B cell (primary cell): Measurements from ENCODE around the gene ABCF1. TPM values are rescaled to one million over a fixed set of nuclear protein-coding genes. Genes with fewer than 3 reads are reported as not detected.

Experiments used
- ATAC-seq: fragments of 200-7000 bp; cut with Tn5 transposase; one replicate; pipeline ENCODE4 v1.10.0; 2021; ENCODE audit warnings: low read depth, mild to moderate bottlenecking, moderate number of reproducible peaks, moderate library complexity
- CTCF ChIA-PET: fragments of 350-600 bp; sonication (Branson Sonifier 250); formaldehyde crosslinking; loops from one replicate; lab custom pipeline; 2021; ENCODE audit warnings: antibody characterized with exemption, inconsistent platforms; lab: Charles Lee
- POLR2A ChIA-PET: fragments of 350-600 bp; sonication (Branson Sonifier 250); formaldehyde crosslinking; loops from one replicate; lab custom pipeline; 2021; ENCODE audit warnings: antibody characterized with exemption; lab: Charles Lee
- DNase-seq: peaks from one replicate; pipeline ENCODE4 v3.0.0; 2013
- H2AFZ ChIP-seq: 2 replicates; pipeline ENCODE4 v1.6.1; 2012; ENCODE audit warnings: mild to moderate bottlenecking, low read depth, low read length; ENCODE audit not compliant: insufficient read depth, poor library complexity, severe bottlenecking
- H3K27ac ChIP-seq, 2 donors: 1 replicate in 1 of 2; 2 replicates in 1 of 2; pipeline ENCODE4 v1.5.1; 2012 to 2013; ENCODE audit warnings: low read length in 2 of 2, mild to moderate bottlenecking in 2 of 2, moderate library complexity in 1 of 2
- H3K27me3 ChIP-seq, 4 experiments: fragments of 200-600 bp in 1 of 4; sonication (generic) in 1 of 4; replicated peaks in 1 of 4; 1 replicate in 2 of 4; 2 replicates in 2 of 4; pipeline versions ENCODE4 v1.6.1 to v1.7.0; 2013 to 2016; ENCODE audit warnings: low read length in 3 of 4, mild to moderate bottlenecking in 2 of 4, mixed read lengths in 1 of 4, moderate library complexity in 1 of 4; ENCODE audit not compliant: insufficient read depth in 4 of 4, control insufficient read depth in 3 of 4; ENCODE audit errors: control extremely low read depth in 1 of 4
- H3K36me3 ChIP-seq, 2 experiments: replicated peaks in 1 of 2; 1 replicate in 1 of 2; 2 replicates in 1 of 2; pipeline versions ENCODE4 v1.6.1 to v1.7.1; 2013; ENCODE audit warnings: low read length in 1 of 2; ENCODE audit not compliant: insufficient read depth in 2 of 2, control insufficient read depth in 1 of 2; ENCODE audit errors: control extremely low read depth in 1 of 2, extremely low read depth in 1 of 2
- H3K4me1 ChIP-seq, 2 donors: fragments of 200-600 bp in 1 of 2; sonication (generic) in 1 of 2; 1 replicate in 1 of 2; 2 replicates in 1 of 2; pipeline versions ENCODE4 v1.5.1 to v1.6.1; 2013 to 2017; ENCODE audit warnings: low read length in 2 of 2; ENCODE audit not compliant: control insufficient read depth in 2 of 2, insufficient read depth in 2 of 2
- H3K4me2 ChIP-seq: replicated peaks from 2 replicates; pipeline ENCODE3; 2012; ENCODE audit warnings: mild to moderate bottlenecking, low read depth, low read length; ENCODE audit not compliant: poor library complexity, severe bottlenecking
- H3K4me3 ChIP-seq, 5 experiments: fragments of 200-600 bp in 1 of 5; sonication (generic) in 1 of 5; 1 replicate in 3 of 5; 2 replicates in 2 of 5; pipeline versions ENCODE4 v1.5.1 to v1.7.0; 2011 to 2016; ENCODE audit warnings: low read length in 4 of 5, mild to moderate bottlenecking in 4 of 5, low read depth in 2 of 5, control low read depth in 1 of 5, moderate library complexity in 1 of 5; ENCODE audit not compliant: insufficient read depth in 1 of 5; ENCODE audit errors: control extremely low read depth in 1 of 5, extremely low read depth in 1 of 5
- H3K79me2 ChIP-seq: fragments of 200-600 bp; sonication (generic); one replicate; pipeline ENCODE4 v1.6.0; 2016; ENCODE audit warnings: low read length; ENCODE audit not compliant: control insufficient read depth, insufficient read depth
- H3K9ac ChIP-seq: fragments of 200-600 bp; sonication (generic); 2 replicates; pipeline ENCODE4 v1.6.1; 2017; ENCODE audit warnings: mild to moderate bottlenecking, low read length, moderate library complexity
- H3K9me3 ChIP-seq, 3 donors: one replicate each; pipeline versions ENCODE4 v1.6.1 to v1.7.1; 2013; ENCODE audit warnings: low read length in 2 of 3; ENCODE audit not compliant: control insufficient read depth in 2 of 3, insufficient read depth in 1 of 3; ENCODE audit errors: control extremely low read depth in 1 of 3
- H4K20me1 ChIP-seq: 2 replicates; pipeline ENCODE4 v1.6.0; 2012; ENCODE audit warnings: mild to moderate bottlenecking, low read length; ENCODE audit not compliant: insufficient read depth, control insufficient read depth, poor library complexity, severe bottlenecking
- H3K27ac Mint-ChIP-seq: one replicate; pipeline ENCODE4 v1.8.0; 2021; ENCODE audit warnings: mixed read lengths
- H3K27me3 Mint-ChIP-seq: one replicate; pipeline ENCODE4 v1.8.0; 2021; ENCODE audit warnings: mixed read lengths
- H3K4me1 Mint-ChIP-seq: one replicate; pipeline ENCODE4 v1.8.0; 2021; ENCODE audit warnings: mixed read lengths
- H3K4me3 Mint-ChIP-seq: one replicate; pipeline ENCODE4 v1.8.0; 2021; ENCODE audit warnings: mixed read lengths
- H3K9me3 Mint-ChIP-seq: one replicate; pipeline ENCODE4 v1.8.0; 2022; ENCODE audit warnings: mixed read lengths; ENCODE audit not compliant: insufficient read depth
- EZH2 ChIP-seq: IDR thresholded peaks from 2 replicates; pipeline ENCODE4 v1.6.1; 2012; ENCODE audit warnings: borderline replicate concordance, low read depth, mild to moderate bottlenecking, moderate library complexity, low read length; ENCODE audit not compliant: insufficient read depth, poor library complexity, severe bottlenecking
- WGBS: methylation state at CpG from one replicate; pipeline ENCODE4 v1.1.5; 2013; ENCODE audit warnings: missing lambda C conversion rate; ENCODE audit not compliant: insufficient coverage; 5-methylcytosine and 5-hydroxymethylcytosine counted together
- intact Hi-C: fragments of 100-400 bp; cut with micrococcal nuclease; formaldehyde crosslinking; loops from one replicate; pipeline ENCODE4 v1.10.0; 2022
- polyA plus RNA-seq: library from polyadenylated mRNA; depleted of rRNA; stranded (reverse); fragments of >200 nt; gene quantifications from 2 replicates; pipeline ENCODE4 v1.2.3, GENCODE V29; 2012
- total RNA-seq, 2 donors: library from RNA; stranded (reverse); fragments of 120-200 nt in 1 of 2; gene quantifications; 1 replicate in 1 of 2; 2 replicates in 1 of 2; pipeline versions ENCODE4 v1.2.3 to v1.2.4, GENCODE V29; 2013 to 2022
- TF ChIP-seq, protein P1 (sequence below): fragments of 200-600 bp; IDR thresholded peaks from one replicate; pipeline ENCODE4 v1.8.0; 2022; ENCODE audit warnings: antibody characterized with exemption, mild to moderate bottlenecking

ABCF1 gene
- total and polyA plus RNA-seq, 2 donors (not counting 1 experiment from before 2014, with no cell fraction given), result 22.8 to 60.9 TPM

DNA sequence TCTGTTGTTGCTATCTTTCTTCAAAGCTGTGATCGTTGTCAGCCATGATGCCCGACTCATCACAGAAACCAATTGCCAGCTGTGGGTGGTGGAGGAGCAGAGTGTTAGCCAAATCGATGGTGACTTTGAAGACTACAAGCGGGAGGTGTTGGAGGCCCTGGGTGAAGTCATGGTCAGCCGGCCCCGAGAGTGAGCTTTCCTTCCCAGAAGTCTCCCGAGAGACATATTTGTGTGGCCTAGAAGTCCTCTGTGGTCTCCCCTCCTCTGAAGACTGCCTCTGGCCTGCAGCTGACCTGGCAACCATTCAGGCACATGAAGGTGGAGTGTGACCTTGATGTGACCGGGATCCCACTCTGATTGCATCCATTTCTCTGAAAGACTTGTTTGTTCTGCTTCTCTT is 19.3 kb downstream of the ABCF1 start:
- Histone ChIP-seq H4K20me1 (peaks cover 16% of the 10 kb centered on the region), H3K9me3 (no peaks in the 10 kb centered on the region), H2AFZ (no peak overlapping the region), H3K36me3 (peaks cover 18 to 64% of the 10 kb centered on the region in 2 experiments), H3K27me3 (no peaks in the 10 kb centered on the region), H3K4me2 (no peak overlapping the region), H3K4me1 (no peaks in the 10 kb centered on the region), H3K27ac (no peak overlapping the region), H3K9ac (no peak overlapping the region), H3K79me2 (peaks cover 10% of the 10 kb centered on the region), H3K4me3 (no peak overlapping the region)
- no peaks in the 10 kb centered on the region for H3K27me3 Mint-ChIP-seq
- DNase-seq, result no peak
- WGBS, result 92% methylated on average over 7 of the region's 8 CpGs
- H3K4me3 Mint-ChIP-seq, result no peak overlapping the region
- no peaks in the 10 kb centered on the region for H3K9me3 Mint-ChIP-seq
- CTCF ChIA-PET, result interaction anchor here (1.1 to 12.2 kb wide), 7 partner anchors 11 to 140 kb away, joined by 4 to 295 read pairs (median 4); partner anchors contain the start of gene DHX16
- TF ChIP-seq, protein P1, sequence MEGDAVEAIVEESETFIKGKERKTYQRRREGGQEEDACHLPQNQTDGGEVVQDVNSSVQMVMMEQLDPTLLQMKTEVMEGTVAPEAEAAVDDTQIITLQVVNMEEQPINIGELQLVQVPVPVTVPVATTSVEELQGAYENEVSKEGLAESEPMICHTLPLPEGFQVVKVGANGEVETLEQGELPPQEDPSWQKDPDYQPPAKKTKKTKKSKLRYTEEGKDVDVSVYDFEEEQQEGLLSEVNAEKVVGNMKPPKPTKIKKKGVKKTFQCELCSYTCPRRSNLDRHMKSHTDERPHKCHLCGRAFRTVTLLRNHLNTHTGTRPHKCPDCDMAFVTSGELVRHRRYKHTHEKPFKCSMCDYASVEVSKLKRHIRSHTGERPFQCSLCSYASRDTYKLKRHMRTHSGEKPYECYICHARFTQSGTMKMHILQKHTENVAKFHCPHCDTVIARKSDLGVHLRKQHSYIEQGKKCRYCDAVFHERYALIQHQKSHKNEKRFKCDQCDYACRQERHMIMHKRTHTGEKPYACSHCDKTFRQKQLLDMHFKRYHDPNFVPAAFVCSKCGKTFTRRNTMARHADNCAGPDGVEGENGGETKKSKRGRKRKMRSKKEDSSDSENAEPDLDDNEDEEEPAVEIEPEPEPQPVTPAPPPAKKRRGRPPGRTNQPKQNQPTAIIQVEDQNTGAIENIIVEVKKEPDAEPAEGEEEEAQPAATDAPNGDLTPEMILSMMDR, result no peak
- TF ChIP-seq EZH2, result no peak
- intact Hi-C loops, result no loop called here
- H3K4me1 Mint-ChIP-seq, result no peaks in the 10 kb centered on the region
- no peak for ATAC-seq
- POLR2A ChIA-PET, result no interaction called here
- no peak overlapping the region for H3K27ac Mint-ChIP-seq

DNA sequence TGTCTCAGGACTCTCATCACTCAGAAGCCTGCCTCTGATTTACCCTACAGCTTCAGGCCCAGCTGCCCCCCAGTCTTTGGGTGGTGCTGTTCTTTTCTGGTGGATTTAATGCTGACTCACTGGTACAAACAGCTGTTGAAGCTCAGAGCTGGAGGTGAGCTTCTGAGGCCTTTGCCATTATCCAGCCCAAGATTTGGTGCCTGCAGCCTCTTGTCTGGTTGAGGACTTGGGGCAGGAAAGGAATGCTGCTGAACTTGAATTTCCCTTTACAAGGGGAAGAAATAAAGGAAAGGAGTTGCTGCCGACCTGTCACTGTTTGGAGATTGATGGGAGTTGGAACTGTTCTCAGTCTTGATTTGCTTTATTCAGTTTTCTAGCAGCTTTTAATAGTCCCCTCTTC is 19.8 kb downstream of the ABCF1 start:
- no peak overlapping the region for H2AFZ ChIP-seq
- no peak overlapping the region for H3K4me2 ChIP-seq
- no CpG with 5 or more reads among the region's 1 CpG for WGBS
- H3K27me3 Mint-ChIP-seq, result no peaks in the 10 kb centered on the region
- H3K27ac Mint-ChIP-seq, result no peak overlapping the region
- H3K4me1 Mint-ChIP-seq, result no peaks in the 10 kb centered on the region
- peaks cover 15% of the 10 kb centered on the region for H4K20me1 ChIP-seq
- H3K9me3 ChIP-seq, result no peaks in the 10 kb centered on the region
- no peaks in the 10 kb centered on the region for H3K27me3 ChIP-seq
- no peaks in the 10 kb centered on the region for H3K9me3 Mint-ChIP-seq
- intact Hi-C loops, result no loop called here
- TF ChIP-seq, protein P1, result no peak
- H3K4me3 Mint-ChIP-seq, result no peak overlapping the region
- no peak overlapping the region for H3K9ac ChIP-seq
- H3K4me3 ChIP-seq, result no peak overlapping the region
- CTCF ChIA-PET, result interaction anchor here (1.1 to 12.2 kb wide), 7 partner anchors 11 to 140 kb away, joined by 4 to 295 read pairs (median 4); partner anchors contain the start of gene DHX16
- peaks cover 10% of the 10 kb centered on the region for H3K79me2 ChIP-seq
- DNase-seq (no peak), ATAC-seq (no peak)
- POLR2A ChIA-PET, result no interaction called here
- peaks cover 18 to 59% of the 10 kb centered on the region in 2 experiments for H3K36me3 ChIP-seq
- no peak overlapping the region for H3K27ac ChIP-seq
- no peaks in the 10 kb centered on the region for H3K4me1 ChIP-seq
